Measurements from ENCODE around the gene VPS45. TPM values are rescaled to one million over a fixed set of nuclear protein-coding genes. Genes with fewer than 3 reads are reported as not detected.

VPS45 gene
- total RNA-seq, 1 experiment from 2014 or later = 28.2 TPM

GRCh38 chr1:150102986-150103385, 35.4 kb downstream of the VPS45 start:
- no peak for TF ChIP-seq HMGA2 (CRISPR knock-in tag; IDR thresholded peaks at IDR 0.05)
- no peak for TF ChIP-seq TEAD4 (CRISPR knock-in tag; IDR thresholded peaks at IDR 0.05)
- POLR2A ChIA-PET = no interaction called here
- CTCF ChIA-PET = interaction anchor here (1.9 kb wide), 1 partner anchor 84 kb away, joined by 9 read pairs; no protein-coding TSS in a partner anchor
- Mint-ChIP-seq H3K27ac (no peak overlapping the region), H3K9me3 (peaks cover 14% of the 10 kb centered on the region), H3K4me1 (peaks cover 13% of the 10 kb centered on the region; the same call in 1 of the 2 replicates), H3K36me3 (peaks cover 9% of the 10 kb centered on the region), H3K4me3 (no peak overlapping the region), H3K27me3 (ENCODE audit: low read depth) (no peaks in the 10 kb centered on the region)
- ATAC-seq (no peak), DNase-seq (ENCODE audit: low spot score) (no peak)

DNA sequence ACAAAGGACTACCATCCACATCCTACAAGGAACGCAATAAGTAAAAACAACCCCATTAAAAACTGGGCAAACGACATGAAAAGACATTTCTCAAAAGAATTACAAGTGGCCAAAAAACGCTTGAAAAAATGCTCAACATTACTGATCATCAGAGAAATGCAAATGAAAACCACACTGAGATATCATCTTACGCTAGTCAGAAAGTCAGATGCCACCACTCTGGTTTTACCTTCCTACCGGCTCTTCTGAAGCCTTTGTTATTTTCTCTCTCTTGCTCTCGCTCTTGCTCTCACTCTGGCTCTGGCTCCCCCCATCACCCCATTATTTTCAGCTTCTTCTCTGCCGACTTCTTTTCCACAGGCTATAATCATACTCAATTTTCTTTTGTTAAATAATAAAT, 38.8 kb downstream of the VPS45 start:
- ChIA-PET CTCF (no interaction called here), POLR2A (no interaction called here)
- no peak overlapping the region for H3K4me3 Mint-ChIP-seq
- ATAC-seq (no peak), DNase-seq (ENCODE audit: low spot score) (no peak)
- peaks cover 11% of the 10 kb centered on the region; the same call in 1 of the 2 replicates for H3K4me1 Mint-ChIP-seq
- no peak overlapping the region for H3K27ac Mint-ChIP-seq
- no peak for TF ChIP-seq SOX15 (CRISPR knock-in tag; IDR thresholded peaks at IDR 0.05)
- TF ChIP-seq ZNF423 (CRISPR knock-in tag; IDR thresholded peaks at IDR 0.05) = no peak
- no peaks in the 10 kb centered on the region for H3K36me3 Mint-ChIP-seq
- peaks cover 4% of the 10 kb centered on the region; the same call in 1 of the 2 replicates for H3K9me3 Mint-ChIP-seq
- no peaks in the 10 kb centered on the region for H3K27me3 Mint-ChIP-seq (ENCODE audit: low read depth)

GRCh38 chr1:150109586-150109985, 42.0 kb downstream of the VPS45 start:
- ATAC-seq = no peak
- Mint-ChIP-seq H3K27ac (no peak overlapping the region), H3K4me1 (peaks cover 11% of the 10 kb centered on the region; the same call in 1 of the 2 replicates), H3K9me3 (peaks cover 4% of the 10 kb centered on the region; the same call in 1 of the 2 replicates), H3K36me3 (peaks cover 13% of the 10 kb centered on the region), H3K27me3 (ENCODE audit: low read depth) (no peaks in the 10 kb centered on the region), H3K4me3 (no peak overlapping the region)
- TF ChIP-seq FOXJ3 (CRISPR knock-in tag; IDR thresholded peaks at IDR 0.05; ENCODE audit: borderline replicate concordance) = no peak
- DNase-seq (ENCODE audit: low spot score) = no peak
- ChIA-PET POLR2A (no interaction called here), CTCF (no interaction called here)

- no peak overlapping the region for H3K27ac Mint-ChIP-seq
- no peak overlapping the region for H3K4me3 Mint-ChIP-seq
- peaks cover 2% of the 10 kb centered on the region; the same call in 1 of the 2 replicates for H3K27me3 Mint-ChIP-seq (ENCODE audit: low read depth)
- H3K9me3 Mint-ChIP-seq = peaks cover 7% of the 10 kb centered on the region
- DNase-seq (ENCODE audit: low spot score) = no peak
- POLR2A ChIA-PET = no interaction called here
- CTCF ChIA-PET = no interaction called here
- H3K4me1 Mint-ChIP-seq = peaks cover 11% of the 10 kb centered on the region; the same call in 1 of the 2 replicates
- peaks cover 16% of the 10 kb centered on the region for H3K36me3 Mint-ChIP-seq
- no peak for ATAC-seq
- TF ChIP-seq, protein P1, sequence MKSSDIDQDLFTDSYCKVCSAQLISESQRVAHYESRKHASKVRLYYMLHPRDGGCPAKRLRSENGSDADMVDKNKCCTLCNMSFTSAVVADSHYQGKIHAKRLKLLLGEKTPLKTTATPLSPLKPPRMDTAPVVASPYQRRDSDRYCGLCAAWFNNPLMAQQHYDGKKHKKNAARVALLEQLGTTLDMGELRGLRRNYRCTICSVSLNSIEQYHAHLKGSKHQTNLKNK (CRISPR knock-in tag; IDR thresholded peaks at IDR 0.05) = no peak
- TF ChIP-seq E2F5 (CRISPR knock-in tag; IDR thresholded peaks at IDR 0.05) (no peak), TEAD4 (CRISPR knock-in tag; IDR thresholded peaks at IDR 0.05) (no peak), FOXP1 (CRISPR knock-in tag; IDR thresholded peaks at IDR 0.05; ENCODE audit: borderline replicate concordance) (no peak), GABPB1 (CRISPR knock-in tag; IDR thresholded peaks at IDR 0.05) (no peak), EMX1 (CRISPR knock-in tag; IDR thresholded peaks at IDR 0.05) (no peak), ELF4 (CRISPR knock-in tag; IDR thresholded peaks at IDR 0.05; ENCODE audit: low read depth) (no peak), NR2C2 (CRISPR knock-in tag; IDR thresholded peaks at IDR 0.05) (no peak), FOXJ3 (CRISPR knock-in tag; IDR thresholded peaks at IDR 0.05; ENCODE audit: borderline replicate concordance) (no peak), ZNF232 (CRISPR knock-in tag; IDR thresholded peaks at IDR 0.05) (no peak), ZNF263 (CRISPR knock-in tag; IDR thresholded peaks at IDR 0.05; ENCODE audit: low read depth) (no peak), HMGA2 (CRISPR knock-in tag; IDR thresholded peaks at IDR 0.05) (no peak), GRHL2 (CRISPR knock-in tag; IDR thresholded peaks at IDR 0.05; ENCODE audit: insufficient replicate concordance, severe bottlenecking) (no peak)
- TF ChIP-seq, protein P2, sequence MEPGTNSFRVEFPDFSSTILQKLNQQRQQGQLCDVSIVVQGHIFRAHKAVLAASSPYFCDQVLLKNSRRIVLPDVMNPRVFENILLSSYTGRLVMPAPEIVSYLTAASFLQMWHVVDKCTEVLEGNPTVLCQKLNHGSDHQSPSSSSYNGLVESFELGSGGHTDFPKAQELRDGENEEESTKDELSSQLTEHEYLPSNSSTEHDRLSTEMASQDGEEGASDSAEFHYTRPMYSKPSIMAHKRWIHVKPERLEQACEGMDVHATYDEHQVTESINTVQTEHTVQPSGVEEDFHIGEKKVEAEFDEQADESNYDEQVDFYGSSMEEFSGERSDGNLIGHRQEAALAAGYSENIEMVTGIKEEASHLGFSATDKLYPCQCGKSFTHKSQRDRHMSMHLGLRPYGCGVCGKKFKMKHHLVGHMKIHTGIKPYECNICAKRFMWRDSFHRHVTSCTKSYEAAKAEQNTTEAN (CRISPR knock-in tag; IDR thresholded peaks at IDR 0.05) = no peak
- TF ChIP-seq, protein P3, sequence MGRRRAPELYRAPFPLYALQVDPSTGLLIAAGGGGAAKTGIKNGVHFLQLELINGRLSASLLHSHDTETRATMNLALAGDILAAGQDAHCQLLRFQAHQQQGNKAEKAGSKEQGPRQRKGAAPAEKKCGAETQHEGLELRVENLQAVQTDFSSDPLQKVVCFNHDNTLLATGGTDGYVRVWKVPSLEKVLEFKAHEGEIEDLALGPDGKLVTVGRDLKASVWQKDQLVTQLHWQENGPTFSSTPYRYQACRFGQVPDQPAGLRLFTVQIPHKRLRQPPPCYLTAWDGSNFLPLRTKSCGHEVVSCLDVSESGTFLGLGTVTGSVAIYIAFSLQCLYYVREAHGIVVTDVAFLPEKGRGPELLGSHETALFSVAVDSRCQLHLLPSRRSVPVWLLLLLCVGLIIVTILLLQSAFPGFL (CRISPR knock-in tag; IDR thresholded peaks at IDR 0.05; ENCODE audit: borderline replicate concordance) = no peak
- TF ChIP-seq, protein P4, sequence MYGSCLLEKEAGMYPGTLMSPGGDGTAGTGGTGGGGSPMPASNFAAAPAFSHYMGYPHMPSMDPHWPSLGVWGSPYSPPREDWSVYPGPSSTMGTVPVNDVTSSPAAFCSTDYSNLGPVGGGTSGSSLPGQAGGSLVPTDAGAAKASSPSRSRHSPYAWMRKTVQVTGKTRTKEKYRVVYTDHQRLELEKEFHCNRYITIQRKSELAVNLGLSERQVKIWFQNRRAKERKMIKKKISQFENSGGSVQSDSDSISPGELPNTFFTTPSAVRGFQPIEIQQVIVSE (CRISPR knock-in tag; IDR thresholded peaks at IDR 0.05; ENCODE audit: borderline replicate concordance) = no peak
- TF ChIP-seq, protein P5, sequence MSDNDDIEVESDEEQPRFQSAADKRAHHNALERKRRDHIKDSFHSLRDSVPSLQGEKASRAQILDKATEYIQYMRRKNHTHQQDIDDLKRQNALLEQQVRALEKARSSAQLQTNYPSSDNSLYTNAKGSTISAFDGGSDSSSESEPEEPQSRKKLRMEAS (CRISPR knock-in tag; IDR thresholded peaks at IDR 0.05) = no peak
- TF ChIP-seq, protein P6, sequence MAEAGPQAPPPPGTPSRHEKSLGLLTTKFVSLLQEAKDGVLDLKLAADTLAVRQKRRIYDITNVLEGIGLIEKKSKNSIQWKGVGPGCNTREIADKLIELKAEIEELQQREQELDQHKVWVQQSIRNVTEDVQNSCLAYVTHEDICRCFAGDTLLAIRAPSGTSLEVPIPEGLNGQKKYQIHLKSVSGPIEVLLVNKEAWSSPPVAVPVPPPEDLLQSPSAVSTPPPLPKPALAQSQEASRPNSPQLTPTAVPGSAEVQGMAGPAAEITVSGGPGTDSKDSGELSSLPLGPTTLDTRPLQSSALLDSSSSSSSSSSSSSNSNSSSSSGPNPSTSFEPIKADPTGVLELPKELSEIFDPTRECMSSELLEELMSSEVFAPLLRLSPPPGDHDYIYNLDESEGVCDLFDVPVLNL (CRISPR knock-in tag; IDR thresholded peaks at IDR 0.05; ENCODE audit: borderline replicate concordance, low read depth) = no peak
- TF ChIP-seq, protein P7, sequence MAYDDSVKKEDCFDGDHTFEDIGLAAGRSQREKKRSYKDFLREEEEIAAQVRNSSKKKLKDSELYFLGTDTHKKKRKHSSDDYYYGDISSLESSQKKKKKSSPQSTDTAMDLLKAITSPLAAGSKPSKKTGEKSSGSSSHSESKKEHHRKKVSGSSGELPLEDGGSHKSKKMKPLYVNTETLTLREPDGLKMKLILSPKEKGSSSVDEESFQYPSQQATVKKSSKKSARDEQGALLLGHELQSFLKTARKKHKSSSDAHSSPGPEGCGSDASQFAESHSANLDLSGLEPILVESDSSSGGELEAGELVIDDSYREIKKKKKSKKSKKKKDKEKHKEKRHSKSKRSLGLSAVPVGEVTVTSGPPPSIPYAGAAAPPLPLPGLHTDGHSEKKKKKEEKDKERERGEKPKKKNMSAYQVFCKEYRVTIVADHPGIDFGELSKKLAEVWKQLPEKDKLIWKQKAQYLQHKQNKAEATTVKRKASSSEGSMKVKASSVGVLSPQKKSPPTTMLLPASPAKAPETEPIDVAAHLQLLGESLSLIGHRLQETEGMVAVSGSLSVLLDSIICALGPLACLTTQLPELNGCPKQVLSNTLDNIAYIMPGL (CRISPR knock-in tag; IDR thresholded peaks at IDR 0.05) = no peak
Observed at GRCh38 chr1:150110116-150110515, 42.5 kb downstream of the VPS45 start.

Measured in WTC11 (cell line).